NCI-H1092 (cell line): Measurements from ENCODE around the gene NCOA6.
"Not testable (repeated sequence)": the region's sequence is repeated elsewhere in the genome, so short reads cannot be mapped to it uniquely, and the experiment has no call there.

Experiments
- DNase-seq: peaks from one replicate; lab custom pipeline; 2025; lab: John Stamatoyannopoulos, UW

NCOA6 gene

DNA sequence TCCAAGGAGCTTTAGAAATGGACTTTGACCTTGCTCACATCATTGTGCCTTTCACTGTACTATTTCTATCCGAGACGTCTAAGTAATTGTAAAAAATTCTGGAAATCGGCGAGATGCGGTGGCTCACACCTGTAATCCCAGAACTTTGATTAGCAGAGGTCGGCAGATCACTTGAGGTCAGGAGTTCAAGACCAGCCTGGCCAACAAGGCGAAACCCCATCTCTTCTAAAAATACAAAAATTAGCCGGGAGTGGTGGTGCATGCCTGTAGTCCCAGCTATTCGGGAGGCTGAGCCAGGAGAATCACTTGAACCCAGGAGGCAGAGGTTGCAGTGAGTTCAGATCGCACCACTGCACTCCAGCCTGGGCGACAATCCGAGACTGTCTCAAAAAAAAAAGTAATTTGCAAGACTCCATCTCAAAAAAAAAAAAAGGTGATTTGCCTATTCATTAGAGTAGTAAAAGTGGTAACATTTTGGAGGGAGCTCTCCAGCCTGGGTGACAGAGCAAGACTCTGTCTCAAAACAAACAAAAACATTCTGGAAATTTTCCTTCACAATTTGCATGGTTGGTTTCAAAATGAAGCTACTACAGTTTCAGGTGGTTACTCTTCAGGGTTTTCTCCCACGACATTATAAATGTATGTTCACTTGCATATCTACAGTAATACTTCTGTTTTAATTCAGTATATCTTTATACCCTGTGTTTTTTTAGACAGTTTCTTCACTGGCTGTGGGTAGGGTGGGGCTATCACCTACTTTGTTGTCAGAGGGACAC is 106.0 kb downstream of the NCOA6 start:
- DNase-seq = not testable (repeated sequence)

GRCh38 chr20:34717230-34718095 is 108.0 kb downstream of the NCOA6 start:
- no peak for DNase-seq

- no peak for DNase-seq
Measured at GRCh38 chr20:34716921-34717229, 108.6 kb downstream of the NCOA6 start.

GRCh38 chr20:34715384-34715783 is 110.1 kb downstream of the NCOA6 start:
- DNase-seq = no peak

DNA sequence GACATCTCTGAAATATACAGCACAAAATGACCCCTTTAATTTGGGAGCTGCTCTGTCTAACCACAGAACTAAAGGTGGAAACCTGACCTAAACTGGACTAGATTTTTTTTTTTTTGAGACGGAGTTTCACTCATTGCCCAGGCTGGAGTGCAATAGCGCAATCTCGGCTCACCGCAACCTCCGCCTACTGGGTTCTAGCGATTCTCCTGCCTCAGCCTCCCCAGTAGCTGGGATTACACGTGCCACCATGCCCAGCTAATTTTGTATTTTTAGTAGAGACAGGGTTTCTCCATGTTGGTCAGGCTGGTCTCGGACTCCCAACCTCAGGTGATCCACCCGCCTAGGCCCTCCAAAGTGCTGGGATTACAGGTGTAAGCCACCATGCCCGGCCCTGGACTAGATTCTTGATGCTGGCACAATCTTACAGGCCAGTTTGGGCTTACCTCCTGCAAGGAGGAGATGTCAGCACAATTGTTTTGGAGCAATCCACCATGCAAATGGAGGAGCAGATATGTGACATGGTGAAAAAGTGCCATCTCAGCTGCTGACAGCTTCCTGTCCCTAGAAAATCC is 111.4 kb downstream of the NCOA6 start:
- not testable (repeated sequence) for DNase-seq

DNA sequence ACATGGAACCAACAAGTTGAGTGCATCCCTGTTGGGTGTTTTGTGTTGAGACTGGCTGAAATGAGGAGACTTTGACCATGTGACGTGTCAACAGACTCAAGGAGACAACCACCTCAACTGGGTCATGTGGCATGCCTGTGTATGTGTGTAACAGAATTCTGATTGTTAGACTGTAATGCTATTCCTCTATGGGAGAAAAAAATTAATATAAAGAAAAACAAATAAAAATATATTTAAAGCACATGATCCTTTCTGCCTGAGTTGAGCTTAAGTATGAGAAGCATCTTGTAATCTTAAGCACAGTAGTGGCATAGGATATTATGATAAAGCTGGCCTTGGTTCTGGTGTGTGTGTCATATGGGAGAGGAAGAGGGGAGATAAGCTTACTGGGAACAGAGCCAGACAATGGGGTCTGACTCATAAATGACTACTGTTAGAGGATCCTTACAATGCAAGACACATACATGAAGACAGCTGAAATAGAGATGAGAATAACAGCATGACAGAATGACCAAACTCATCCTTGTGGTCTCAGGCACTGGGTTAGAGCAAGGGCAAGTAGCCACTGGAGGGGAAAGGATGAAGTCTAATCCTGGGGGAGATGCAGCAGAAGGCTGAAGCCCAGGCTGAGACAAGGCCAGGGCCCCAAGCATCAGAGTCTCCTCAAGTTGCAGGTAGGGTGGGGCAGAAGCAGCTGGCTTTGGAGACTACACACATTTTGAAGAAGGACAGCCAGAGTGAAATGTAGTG is 112.1 kb downstream of the NCOA6 start:
- DNase-seq = no peak

DNA sequence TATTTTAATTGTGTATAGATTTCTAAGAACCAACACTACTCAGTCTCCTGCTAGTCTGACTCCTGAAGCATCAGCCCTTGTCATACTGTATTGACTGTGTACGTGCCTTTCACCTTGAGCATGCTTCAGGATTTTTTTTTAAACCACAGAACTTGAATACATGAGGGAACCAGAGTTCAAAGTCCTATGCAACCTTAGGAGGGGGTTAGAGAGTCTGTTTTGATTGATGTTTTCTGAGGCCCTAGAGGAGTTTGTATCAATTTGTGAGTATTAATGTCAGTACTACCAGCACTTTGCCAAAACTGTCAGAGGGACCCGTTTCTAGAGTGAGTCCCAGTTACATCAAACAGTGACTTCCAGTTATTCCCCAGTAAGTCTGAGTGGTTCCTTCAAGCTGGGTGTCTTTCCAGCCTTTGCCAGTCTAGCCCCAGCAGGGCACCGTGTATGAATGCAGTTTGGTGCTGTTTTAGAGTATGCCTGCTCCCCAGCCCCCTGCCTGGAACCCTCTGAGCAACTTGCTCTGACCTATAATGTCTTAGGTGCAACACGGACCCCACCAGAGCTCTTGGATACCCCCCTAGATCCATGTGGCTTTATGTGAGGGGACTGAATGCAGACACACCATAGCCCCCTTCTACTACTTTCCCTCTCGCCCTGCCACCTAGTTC is 112.8 kb downstream of the NCOA6 start:
- DNase-seq = no peak

- no peak for DNase-seq
Measured at GRCh38 chr20:34711813-34712430, 113.5 kb downstream of the NCOA6 start.

GRCh38 chr20:34710861-34711574 is 114.4 kb downstream of the NCOA6 start:
- no peak for DNase-seq

DNA sequence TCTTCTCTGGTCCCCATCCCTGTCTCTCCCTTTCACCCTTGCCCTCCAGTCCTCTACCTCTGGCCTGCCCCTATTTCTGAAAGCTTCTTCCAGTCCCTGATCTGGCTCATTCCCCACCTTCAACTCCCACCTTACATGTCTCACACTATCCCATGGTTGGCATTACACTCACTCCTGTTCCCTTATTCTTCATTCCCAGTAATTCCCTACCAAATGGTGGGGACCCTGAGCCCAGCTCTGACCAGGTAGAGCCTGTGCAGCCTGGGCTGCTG is 114.9 kb downstream of the NCOA6 start:
- DNase-seq = no peak

- peak; percentile 49 for DNase-seq
Measured at GRCh38 chr20:34709831-34710567, 115.5 kb downstream of the NCOA6 start.

GRCh38 chr20:34709044-34709830 is 116.2 kb downstream of the NCOA6 start:
- DNase-seq = peak; percentile 66

- DNase-seq = peak; percentile 21
Measured at GRCh38 chr20:34708621-34709043, 116.8 kb downstream of the NCOA6 start.

DNA sequence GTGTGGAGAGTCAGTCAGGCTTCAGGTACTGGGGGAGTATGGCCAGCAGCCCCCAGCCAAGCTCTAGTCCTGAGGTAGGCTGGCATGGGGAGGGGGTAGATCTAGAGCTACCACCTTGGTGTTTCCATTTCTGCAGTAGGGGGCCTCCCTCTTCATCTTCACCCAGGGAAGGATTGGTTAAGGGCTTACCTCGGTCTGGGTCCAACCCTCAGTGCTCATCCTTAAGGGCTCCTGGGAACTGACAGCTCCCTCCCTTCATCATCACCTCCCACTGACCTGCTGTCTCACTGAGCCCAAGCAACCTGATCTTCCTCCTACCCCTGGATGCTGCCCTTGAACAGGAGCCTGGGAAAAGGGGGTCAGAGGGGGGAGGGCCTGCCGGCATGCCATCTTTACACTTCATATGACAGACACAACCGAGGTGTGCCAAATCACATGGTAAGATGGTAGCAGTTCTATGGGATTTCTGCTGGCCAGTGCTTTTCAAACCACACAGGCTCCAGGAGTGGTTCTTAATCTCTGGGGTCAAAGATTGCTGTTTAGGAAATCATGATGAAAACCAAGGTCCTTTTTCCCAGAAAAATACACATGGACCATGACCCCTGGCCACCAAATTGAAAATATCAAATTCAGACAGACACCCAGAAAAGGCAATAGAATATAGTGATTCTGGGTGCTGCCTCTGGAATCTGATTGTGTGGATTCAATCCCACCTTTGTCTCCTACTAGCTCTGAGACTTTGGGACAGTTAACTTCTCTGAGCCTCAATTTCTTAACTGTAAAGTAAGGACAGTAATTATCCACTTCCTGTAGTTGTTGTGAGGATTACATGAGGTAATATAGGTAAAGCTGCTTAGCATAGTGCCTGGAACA is 118.3 kb downstream of the NCOA6 start:
- DNase-seq = no peak

GRCh38 chr20:34706302-34706875 is 119.1 kb downstream of the NCOA6 start:
- no peak for DNase-seq

- no peak for DNase-seq
Measured at GRCh38 chr20:34705397-34706301, 119.8 kb downstream of the NCOA6 start.

DNA sequence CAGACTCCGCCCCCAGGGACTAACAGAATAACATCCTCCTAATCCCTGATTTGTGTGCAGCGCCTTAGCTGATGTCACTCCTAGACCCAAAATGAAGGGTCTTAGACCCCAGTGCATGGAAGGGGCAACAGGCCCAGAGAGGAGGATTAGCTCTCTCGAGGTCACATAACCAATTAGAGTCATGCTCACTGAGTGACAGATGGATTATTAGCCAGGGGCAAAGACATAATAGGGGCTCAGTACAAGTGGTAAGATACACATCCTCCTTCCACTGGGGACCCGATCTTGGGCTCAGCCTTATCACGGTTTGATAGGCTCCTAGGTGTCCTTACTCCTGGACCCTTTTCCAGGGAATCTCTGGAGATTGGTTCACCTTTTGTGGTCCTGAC is 120.4 kb downstream of the NCOA6 start:
- no peak for DNase-seq
